ENCODE results near the gene GPR26. TPM values are rescaled to one million over a fixed set of nuclear protein-coding genes. Genes with fewer than 3 reads are reported as not detected.
"Not testable (repeated sequence)": the region's sequence is repeated elsewhere in the genome, so short reads cannot be mapped to it uniquely, and the experiment has no call there.

The GPR26 gene
- polyA plus RNA-seq, 3 donors = 0.05 TPM; not detected in 2

GRCh38 chr10:123704812-123705211 is 38.7 kb downstream of the GPR26 start:
- no peak for DNase-seq

- DNase-seq = no peak
Measured at GRCh38 chr10:123706236-123706635, 40.1 kb downstream of the GPR26 start.

- no peak for DNase-seq
Measured at GRCh38 chr10:123715546-123715945, 49.4 kb downstream of the GPR26 start.

- DNase-seq = no peak
Measured at GRCh38 chr10:123717336-123717735, 51.2 kb downstream of the GPR26 start.

- no peak for DNase-seq
Measured at GRCh38 chr10:123718544-123719060, 52.4 kb downstream of the GPR26 start.

- DNase-seq = no peak
Measured at GRCh38 chr10:123720536-123720935, 54.4 kb downstream of the GPR26 start.

GRCh38 chr10:123721441-123722049 is 55.4 kb downstream of the GPR26 start:
- no peak for DNase-seq

GRCh38 chr10:123722351-123722750 is 56.2 kb downstream of the GPR26 start:
- no peak for DNase-seq

GRCh38 chr10:123724747-123725146 is 58.6 kb downstream of the GPR26 start:
- no peak for DNase-seq

- DNase-seq = no peak
Measured at GRCh38 chr10:123726381-123726780, 60.2 kb downstream of the GPR26 start.

GRCh38 chr10:123726836-123727235 is 60.7 kb downstream of the GPR26 start:
- no peak for DNase-seq

- DNase-seq = no peak
Measured at GRCh38 chr10:123729523-123729922, 63.4 kb downstream of the GPR26 start.

GRCh38 chr10:123736917-123737316 is 70.8 kb downstream of the GPR26 start:
- not testable (repeated sequence) for DNase-seq

- no peak for DNase-seq
Measured at GRCh38 chr10:123741146-123741545, 75.0 kb downstream of the GPR26 start.

- DNase-seq = no peak
Measured at GRCh38 chr10:123741711-123742110, 75.6 kb downstream of the GPR26 start.

GRCh38 chr10:123742751-123743440 is 76.7 kb downstream of the GPR26 start:
- DNase-seq = no peak

- no peak for DNase-seq
Measured at GRCh38 chr10:123743441-123744223, 77.5 kb downstream of the GPR26 start.

GRCh38 chr10:123744224-123744536 is 78.0 kb downstream of the GPR26 start:
- no peak for DNase-seq

Data from renal pelvis (tissue), 4 donors.